ENCODE data around the gene PHF2.

Gene PHF2

DNA sequence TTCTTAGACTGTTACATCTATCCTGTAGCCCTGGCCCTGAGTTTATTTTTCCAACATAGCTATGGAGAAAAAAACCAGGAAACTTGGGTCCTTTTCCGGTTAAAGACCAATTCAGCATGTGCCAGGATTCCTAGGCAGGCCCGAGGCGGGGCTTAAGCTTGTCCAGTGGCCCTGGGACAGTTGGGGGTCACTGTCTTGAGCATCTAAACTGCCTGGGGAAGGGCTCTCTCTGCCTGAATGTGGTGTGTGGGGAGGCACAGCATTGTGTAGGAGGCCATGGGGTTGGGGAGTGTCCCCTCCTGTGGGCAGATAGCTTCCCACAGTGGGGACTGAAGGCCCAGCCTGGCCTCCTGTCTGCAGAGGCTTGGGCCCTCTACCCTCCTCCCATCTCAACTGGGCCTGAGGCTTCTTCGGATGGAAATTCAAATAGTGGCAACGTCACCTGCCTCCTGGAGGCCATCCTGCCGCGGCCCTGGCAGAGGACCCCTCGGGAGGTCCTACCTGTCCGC, 88.8 kb downstream of the PHF2 start:
- TF ChIP-seq GATA3 (IDR thresholded peaks at IDR 0.05; ENCODE audit: low read depth, low read length) (no peak), GATA2 (IDR thresholded peaks at IDR 0.05; ENCODE audit: low read depth, low read length) (no peak)

DNA sequence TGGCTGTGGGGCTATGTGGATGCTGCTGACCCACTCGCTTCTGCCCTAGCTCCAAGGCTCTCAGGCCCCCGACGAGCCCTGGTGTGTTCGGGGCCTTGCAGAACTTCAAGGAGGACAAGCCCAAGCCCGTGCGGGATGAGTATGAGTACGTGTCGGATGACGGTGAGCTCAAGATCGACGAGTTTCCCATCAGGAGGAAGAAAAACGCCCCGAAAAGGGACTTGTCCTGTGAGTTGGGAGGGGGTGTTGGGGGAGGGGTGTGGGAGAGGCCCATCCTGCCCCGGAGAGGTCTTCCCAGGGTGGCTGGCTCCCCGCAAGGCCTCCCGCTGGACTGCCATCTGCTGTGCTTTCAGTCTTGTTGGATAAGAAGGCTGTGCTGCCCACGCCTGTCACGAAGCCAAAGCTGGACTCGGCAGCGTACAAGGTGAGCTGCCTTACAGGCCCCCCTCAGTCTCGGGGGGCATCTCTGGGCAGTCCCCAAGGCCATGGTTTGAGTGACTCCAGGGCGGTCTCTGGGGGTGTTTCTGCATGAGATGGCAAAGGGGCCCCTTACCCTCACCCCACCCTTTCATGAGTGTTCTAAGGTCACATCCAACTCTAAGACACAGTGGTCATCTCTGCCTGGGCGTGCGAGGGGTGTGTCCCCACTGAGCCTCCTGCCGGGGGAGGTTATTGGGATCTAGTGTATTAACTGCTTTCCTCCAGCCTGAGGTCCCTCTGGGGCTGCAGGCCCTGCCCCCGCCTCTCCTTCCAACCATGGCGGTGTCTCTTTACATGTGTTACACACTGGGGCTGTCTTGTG, 89.5 kb downstream of the PHF2 start:
- TF ChIP-seq GATA3 (IDR thresholded peaks at IDR 0.05; ENCODE audit: low read depth, low read length) (no peak), GATA2 (IDR thresholded peaks at IDR 0.05; ENCODE audit: low read depth, low read length) (no peak)

DNA sequence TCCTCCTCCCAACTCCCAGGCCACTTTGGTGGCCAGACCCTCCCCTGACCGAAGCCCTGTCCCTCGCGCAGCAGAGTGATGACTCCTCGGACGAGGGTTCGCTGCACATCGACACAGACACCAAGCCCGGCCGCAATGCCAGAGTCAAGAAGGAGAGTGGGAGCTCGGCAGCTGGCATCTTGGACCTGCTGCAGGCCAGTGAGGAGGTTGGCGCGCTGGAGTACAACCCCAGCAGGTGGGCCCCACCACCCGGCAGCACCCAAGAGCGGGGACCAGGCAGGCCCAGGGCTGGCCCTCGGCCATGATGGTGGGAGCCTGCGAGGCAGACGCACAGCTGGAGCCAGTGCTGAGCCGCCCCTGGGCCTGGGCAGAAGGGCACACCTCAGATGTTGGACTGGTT, 90.6 kb downstream of the PHF2 start:
- TF ChIP-seq GATA2 (IDR thresholded peaks at IDR 0.05; ENCODE audit: low read depth, low read length) (no peak), GATA3 (IDR thresholded peaks at IDR 0.05; ENCODE audit: low read depth, low read length) (no peak)

DNA sequence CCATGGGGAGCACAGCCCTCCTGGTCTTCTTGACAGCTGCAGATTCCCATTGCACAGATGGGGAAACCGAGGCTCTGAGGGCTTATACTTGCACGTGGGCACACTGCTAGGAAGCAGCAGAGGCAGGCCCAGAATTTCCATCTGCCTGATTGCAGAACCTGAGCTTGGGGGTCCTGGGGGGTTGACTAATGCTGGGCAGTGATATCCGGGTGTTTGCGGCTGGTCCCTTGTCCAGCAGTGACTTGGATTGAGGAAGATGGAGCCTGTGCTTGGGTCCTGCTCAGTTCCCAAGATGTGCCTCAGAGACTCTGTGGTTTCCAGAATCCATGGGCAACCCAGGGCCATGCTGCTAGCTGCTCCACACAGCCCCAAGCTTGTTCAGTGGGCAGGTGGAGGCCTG, 91.2 kb downstream of the PHF2 start:
- TF ChIP-seq GATA2 (IDR thresholded peaks at IDR 0.05; ENCODE audit: low read depth, low read length) (no peak), GATA3 (IDR thresholded peaks at IDR 0.05; ENCODE audit: low read depth, low read length) (no peak)

DNA sequence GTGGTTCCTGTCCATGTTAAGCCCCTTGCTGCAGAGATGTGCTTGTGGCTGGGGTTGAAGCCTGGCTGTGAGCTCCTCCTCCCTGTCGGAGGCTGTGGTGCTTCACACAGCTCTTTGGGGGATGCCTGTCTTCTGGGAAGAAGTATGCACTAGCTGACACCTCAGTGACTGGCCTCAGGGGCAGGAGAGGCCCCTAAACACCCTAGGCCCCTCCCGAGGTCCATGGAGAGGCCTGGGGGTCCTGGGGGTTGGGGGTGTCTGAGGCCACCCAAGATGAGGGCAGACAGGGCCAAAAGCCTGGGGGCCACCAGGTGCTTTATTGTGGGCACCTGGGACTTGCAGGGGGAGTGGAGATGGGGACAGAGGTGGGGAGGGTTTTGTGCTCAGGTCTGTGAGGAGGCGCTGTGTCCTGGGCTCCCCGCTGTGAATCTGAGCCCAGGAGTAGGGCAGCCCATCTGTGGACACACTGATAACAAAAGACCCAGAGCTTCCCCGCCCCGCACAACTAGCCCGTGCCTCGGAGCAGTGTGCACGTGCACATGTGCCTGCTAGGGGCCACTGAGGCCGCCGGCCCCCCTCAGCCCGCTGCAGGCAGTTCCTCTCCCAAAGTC, 92.0 kb downstream of the PHF2 start:
- TF ChIP-seq GATA2 (IDR thresholded peaks at IDR 0.05; ENCODE audit: low read depth, low read length) = no peak
- TF ChIP-seq GATA3 (IDR thresholded peaks at IDR 0.05; ENCODE audit: low read depth, low read length) = no peak

- TF ChIP-seq GATA3 (IDR thresholded peaks at IDR 0.05; ENCODE audit: low read depth, low read length) = no peak
These were observed 93.0 kb downstream of the PHF2 start for GRCh38 chr9:93669116-93669957.

GRCh38 chr9:93669958-93670207, 93.5 kb downstream of the PHF2 start:
- TF ChIP-seq GATA2 (IDR thresholded peaks at IDR 0.05; ENCODE audit: low read depth, low read length) (no peak), GATA3 (IDR thresholded peaks at IDR 0.05; ENCODE audit: low read depth, low read length) (no peak)

DNA sequence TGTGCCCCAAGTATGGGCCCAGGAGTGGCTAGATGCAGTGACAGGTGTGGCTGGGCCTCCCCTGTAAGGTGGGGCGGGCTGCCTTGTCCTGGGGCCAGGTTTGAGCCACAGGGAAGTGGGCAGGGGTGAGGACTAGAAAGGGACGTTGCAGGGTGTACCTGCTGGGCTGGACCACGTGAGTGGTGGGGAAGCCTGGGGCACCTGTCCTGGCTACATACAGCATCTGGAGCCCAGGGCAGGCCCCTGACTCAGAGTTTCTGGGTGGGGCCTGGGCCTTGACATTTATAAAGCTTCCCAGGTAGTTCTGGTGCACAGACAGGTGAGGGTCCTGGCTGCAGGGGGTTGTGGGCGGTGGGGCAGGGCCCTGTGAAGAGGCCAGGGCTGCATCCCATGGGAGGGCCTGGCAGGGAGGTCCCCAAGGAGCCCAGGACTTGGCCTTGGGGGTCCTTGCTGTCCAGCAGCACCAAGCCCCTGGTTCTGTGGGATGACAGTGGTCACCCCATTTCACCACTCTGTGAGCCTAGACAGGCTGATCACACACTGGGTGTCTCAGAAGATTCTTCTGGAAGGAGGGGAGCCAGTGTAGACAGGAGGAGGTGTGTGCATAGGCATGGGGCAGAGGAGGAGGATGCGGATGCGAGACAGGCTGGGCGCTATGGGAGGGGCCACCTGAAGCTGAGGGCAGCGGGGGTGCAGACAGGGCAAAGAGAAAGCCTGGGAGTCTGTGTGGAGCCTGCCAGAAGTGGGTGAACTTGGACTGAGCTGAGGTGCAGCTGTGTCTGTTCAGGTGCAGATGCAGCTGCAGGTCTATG, 94.0 kb downstream of the PHF2 start:
- TF ChIP-seq GATA2 (IDR thresholded peaks at IDR 0.05; ENCODE audit: low read depth, low read length) (no peak), GATA3 (IDR thresholded peaks at IDR 0.05; ENCODE audit: low read depth, low read length) (no peak)

- no peak for TF ChIP-seq GATA3 (IDR thresholded peaks at IDR 0.05; ENCODE audit: low read depth, low read length)
- no peak for TF ChIP-seq GATA2 (IDR thresholded peaks at IDR 0.05; ENCODE audit: low read depth, low read length)
These were observed 94.6 kb downstream of the PHF2 start for GRCh38 chr9:93671020-93671338.

DNA sequence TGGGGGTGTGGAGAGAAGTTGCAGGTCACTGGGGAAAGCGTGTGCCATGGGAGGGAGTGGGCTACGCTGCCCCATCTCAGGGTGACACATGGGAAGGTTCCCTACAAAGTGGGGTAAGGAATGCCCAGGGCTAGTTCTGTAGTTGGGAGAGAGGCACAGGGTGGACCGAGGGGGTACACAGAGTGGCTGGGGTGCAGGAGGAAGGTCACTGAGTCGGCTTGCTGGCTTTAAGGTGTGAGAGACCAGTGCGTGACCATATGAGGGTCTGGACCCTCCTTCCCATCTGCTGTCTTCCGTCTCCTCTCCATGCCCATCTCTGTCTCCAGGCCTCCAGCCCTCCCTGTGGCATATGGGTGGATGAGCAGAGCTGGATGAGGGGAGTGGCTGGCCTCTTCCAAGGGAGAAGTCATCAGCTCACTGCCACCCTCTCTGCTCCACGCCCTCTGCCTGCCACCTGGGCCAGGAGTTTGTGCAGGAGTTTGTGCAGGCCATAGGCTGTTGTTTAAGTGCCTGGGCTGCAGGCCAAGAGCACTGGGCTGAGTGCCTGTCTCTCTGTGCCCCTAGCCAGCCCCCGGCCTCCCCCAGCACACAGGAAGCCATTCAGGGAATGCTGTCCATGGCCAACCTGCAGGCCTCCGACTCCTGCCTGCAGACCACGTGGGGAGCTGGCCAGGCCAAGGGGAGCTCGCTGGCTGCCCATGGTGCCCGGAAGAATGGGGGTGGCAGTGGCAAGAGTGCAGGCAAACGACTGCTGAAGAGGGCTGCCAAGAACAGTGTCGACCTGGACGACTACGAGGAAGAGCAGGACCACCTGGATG, 96.8 kb downstream of the PHF2 start:
- TF ChIP-seq GATA2 (IDR thresholded peaks at IDR 0.05; ENCODE audit: low read depth, low read length) (no peak), GATA3 (IDR thresholded peaks at IDR 0.05; ENCODE audit: low read depth, low read length) (no peak)

DNA sequence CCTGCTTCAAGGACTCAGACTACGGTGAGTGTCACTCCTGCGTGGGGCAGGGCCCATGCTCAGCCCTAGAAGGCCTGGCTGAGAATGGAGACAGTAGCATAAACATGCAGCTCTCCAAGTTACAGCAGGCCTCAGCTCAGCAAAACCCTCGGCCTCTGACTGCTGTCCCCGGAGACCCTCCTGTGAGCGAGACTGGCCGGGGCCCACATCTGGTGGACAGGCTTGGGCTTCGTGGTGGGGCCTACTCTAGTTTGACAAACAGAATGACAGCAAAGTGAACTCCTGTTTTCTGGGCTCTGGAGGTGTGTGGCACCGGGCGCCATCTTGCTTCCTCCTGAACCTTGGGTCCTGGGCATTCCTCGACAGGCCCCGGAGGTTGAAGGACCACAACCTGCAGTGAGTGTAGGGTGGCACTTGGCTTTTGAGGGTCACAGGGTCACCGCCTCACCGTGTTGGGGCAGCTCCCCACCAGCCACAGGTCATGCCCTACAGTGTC, 97.5 kb downstream of the PHF2 start:
- TF ChIP-seq GATA3 (IDR thresholded peaks at IDR 0.05; ENCODE audit: low read depth, low read length) (no peak), GATA2 (IDR thresholded peaks at IDR 0.05; ENCODE audit: low read depth, low read length) (no peak)

GRCh38 chr9:93674580-93675335, 98.4 kb downstream of the PHF2 start:
- TF ChIP-seq GATA2 (IDR thresholded peaks at IDR 0.05; ENCODE audit: low read depth, low read length) (no peak), GATA3 (IDR thresholded peaks at IDR 0.05; ENCODE audit: low read depth, low read length) (no peak)
